Suppressor macrophage (primary cell): ENCODE data around the gene KHSRP.
"Not testable (repeated sequence)": the region's sequence is repeated elsewhere in the genome, so short reads cannot be mapped to it uniquely, and the experiment has no call there.

ENCODE experiments used
- DNase-seq, 4 experiments: peaks; one replicate each; pipeline ENCODE4 v3.0.0-alpha.2; 2020 to 2022

Gene KHSRP

DNA sequence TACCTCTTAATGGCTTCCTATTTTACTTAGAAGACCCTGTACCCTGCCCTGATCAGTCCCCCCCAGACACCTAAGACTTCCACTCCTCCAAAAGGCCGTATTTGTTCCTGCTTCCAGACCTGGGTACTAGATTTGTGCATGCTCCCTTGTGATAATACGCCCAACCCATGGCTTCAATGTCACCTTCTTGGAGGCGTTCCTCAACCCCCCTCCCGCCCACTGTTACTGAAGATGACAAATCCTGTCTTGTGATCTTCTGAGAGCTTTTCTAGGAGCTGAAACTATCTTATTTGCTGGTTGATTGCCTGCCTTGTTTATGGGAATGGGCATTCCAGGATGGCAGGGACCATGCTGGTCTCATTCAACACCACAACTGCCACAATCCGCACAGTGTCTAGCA, 25.6 kb upstream of the KHSRP start:
- DNase-seq: peak; percentile 12 to 55 (median 32)

DNA sequence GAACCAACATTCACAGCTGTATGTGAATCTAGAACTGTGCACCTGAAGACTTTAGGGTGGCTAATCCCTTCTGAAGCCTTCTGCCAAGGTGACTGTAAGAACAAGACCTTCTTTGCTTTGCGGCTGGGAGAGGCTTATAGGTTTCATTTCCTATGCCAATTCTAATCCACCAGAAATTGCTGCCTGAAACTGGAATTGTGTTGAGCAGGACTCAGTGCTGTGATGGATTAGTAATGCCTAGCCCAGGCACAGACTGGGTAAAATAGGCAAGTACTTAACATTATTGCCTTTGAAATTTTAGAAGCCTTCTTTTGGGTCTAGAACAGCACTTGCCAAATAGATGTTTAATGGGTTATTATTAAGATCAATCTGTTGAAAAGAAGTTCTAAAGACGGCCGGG, 23.4 kb upstream of the KHSRP start:
- DNase-seq: no peak

DNA sequence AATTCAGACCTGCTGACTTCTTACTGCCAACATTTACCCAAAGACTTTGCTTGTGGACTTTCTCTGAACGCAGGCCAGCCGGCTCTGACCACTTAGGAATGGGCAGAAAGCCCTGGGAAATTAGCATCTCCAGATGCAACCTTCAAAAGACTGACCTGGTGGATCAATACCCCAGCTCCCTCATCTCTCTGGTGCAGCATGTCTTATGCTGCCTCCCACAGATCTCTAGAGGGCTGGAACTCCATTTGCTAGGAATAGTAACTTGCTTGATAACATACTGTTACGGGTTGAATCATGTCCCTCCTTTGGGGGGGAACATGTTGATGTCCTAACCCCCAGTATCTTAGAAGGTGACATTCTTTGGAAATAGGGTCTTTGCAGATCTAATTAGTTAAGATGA, 21.8 kb upstream of the KHSRP start:
- DNase-seq: no peak

DNA sequence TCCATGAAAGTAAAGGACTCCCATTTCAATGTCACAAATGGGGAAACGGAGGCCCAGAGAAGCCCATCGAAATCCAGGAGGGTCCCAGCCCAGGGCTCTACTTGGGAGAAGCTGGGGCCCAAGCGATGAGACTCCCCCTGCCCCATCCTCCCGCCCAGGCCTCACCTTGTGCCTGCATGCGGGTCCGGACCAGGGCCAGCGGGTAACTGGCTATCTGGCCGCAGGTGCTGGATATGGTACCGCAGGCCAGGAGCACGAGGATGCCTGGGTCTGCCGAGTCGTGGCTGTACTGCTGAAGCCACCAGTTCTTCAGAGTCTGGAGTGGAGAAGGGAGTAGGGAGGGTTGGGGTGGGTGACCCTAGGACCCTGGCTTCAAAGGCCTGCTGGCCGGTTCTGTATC, 19.4 kb upstream of the KHSRP start:
- DNase-seq: no peak

DNA sequence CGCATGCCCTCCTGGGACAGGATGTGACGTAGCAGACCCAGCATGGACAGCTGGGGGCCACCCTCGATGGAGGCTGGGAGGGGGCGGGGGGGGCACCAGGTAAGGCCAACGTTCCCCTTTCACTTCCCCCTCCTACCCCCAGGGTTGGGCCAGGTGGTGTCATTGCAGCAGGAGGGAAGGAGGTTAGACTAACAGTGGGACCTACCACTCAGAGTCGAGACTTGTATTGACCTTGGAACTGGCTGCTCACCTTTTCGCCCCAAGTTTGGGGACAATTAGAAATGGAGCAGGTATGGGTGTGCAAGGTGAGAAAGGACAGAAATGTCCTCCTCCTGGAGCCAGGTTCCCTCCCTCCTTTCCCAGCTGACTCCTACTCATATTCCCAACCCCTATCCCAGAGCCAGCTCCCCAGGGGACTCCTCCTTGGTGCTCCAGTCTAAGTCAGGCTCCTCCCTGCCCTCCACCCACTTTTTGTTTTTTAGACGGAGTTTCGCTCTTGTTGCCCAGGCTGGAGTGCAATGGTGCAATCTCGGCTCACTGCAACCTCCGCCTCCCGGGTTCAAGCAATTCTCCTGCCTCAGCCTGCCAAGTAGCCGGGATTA, 17.6 kb upstream of the KHSRP start:
- no peak for DNase-seq

DNA sequence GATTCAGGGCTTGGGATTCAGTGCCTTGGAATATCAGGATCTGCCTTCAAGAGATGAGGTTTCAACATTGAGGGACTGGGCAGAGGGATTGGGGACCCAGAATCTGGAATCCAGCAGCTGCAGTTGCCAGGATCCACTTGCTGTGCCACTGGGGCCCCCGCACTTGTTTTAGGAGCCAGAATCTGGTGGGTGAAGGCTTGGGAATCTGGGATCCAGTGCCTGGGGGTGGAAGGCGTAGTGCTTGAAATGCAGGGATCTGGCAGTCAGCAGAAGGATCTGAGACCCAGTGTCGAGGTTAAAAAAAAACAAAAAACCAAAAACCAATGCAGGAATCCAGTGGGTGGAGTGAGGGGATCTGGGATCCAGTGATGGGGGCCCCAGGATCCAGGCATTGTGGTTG, 16.3 kb upstream of the KHSRP start:
- DNase-seq: no peak

DNA sequence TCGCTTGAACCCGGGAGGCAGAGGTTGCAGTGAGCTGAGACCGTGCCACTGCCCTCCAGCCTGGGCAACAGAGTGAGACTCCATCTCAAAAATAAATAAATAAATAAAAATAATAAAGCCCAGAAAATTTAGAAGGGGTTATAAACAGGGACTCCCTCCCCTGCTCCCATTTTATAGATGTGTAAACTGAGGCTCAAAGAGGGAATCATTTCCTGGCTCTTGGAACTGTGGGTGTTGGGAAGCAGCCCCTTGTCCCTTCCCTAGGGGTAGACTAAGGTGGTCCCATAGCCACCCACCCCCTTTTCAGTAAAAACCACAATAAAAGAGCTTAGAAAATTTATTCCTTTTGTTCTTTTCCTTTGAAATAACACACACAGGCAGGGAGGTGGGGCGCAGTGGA, 15.1 kb upstream of the KHSRP start:
- DNase-seq: no peak

DNA sequence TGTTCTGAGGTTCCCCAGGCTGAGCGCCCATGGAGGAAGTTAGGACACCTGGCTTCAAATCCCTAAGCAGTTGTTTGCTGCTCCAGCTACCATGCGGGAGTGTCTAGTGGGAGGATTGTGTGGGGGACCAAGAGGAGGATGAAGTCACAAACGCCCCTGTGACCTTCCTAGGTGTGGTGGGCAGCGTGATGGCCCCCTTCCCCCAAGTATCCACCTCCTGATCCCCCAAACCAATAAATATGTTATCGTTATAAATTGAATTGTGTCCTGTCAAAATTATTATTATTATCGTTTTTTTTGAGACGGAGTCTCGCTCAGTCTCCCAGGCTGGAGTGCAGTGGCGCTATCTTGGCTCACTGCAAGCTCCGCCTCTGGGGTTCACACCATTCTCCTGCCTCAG, 9.1 kb upstream of the KHSRP start, which contains the start of gene SLC25A41:
SLC25A41 (minus strand) TSS at position 101 of the 400 bp plus-strand sequence; CDS start at position 31, 70 bp downstream.
- no peak for DNase-seq

DNA sequence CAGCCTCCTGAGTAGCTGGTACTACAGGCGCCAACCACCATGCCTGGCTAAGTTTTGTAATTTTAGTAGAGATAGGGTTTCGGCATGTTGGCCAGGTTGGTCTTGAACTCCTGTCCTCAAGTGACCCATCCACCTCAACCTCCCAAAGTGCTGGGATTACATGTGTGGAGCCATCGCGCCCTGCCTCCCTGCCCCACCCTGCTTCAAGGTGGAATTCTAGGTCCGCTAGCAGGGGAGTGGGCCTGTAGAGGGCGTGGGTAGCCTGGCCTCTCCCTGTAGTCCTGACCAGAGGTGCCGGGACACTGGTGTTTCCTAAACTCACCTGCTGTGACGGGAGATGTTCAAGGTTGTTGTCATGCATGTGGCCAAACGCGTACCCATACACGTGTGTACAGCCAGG, 8.6 kb upstream of the KHSRP start:
- DNase-seq: no peak

DNA sequence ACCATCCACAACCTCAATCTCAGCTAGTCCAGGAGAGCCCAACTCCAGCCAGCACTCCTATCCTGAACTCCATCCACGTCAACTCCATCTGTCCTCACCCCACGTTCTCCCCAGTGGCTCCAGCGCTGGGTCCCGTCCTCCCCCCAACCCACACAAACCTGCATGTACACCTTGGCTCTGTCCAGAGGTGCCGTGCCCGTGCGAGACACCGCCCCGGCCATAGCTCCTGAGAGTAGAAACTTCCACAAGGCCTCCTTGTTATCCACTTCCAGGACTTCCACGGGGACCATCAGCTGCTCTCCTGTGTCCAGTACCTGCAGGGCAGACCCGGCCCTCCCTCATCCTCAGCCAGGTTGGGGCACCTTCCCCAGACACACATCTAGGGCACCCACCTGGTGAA, 7.3 kb upstream of the KHSRP start:
- no peak for DNase-seq

DNA sequence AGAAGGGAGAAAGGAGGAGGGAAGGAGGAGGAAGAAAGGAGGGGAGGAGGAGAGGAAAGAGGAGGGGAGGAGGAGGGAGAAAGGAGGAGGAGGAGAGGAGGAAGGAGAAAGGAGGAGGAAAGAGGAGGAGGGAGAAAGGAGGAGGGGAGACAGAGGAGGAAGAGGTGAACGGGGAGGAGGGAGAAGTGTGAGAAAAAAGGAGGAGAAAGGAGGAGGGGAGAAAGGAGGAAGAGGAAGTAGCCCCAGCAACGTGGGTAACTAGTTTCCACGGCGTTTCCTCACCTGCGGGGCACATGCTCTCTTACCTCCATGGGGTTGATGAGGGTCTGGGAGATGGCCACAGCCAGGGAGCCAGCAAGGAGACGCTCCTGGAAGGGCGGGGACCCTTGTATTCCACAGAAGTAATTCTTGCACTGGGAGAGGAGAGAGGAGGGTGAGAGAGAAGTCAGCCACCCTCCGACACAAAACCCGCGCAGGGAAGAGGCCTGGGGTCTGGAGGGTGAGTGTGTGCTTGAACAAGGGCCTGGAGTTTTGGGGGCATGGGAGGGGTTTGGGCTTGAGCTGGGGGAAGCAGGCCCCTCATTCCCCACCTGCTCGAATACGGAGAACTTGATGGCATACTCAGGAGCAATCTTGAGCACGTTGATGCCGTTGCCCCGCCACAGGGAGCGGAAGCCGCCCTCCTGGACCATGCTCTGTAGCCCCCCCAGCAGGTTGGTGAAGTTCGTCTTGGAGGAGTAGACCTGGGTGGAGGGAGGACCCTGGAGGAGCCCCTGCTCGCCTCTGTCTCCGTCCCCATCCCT, 5.0 kb upstream of the KHSRP start:
- no peak for DNase-seq

DNA sequence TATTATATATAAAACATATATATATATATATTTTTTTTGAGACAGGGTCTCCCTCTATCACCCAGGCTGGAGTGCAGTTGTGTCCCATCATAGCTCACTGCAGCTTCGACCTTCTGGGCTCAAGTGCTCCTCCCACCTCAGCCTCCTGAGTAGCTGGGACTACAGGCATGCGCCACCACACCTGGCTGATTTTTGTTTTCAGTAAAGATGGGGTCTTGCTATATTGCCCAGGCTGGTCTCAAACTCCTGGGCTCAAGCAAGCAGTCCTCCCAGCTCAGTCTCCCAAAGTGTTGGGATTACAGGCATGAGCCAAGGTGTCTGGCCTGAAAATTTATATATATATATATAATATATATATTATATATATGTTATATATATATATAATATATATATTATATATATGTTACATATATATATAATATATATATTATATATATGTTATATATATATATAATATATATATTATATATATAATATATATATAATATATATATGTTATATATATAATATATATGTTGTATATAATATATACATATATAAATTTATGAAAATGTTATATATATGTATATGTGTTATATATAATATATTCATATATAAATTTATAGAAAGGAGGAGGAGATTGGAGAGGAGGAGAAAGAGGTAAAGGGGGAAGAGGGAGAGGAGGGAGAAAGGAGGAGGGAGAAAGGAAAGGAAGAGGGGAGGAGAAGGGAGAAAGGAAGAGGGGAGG, 4.2 kb upstream of the KHSRP start:
- not testable (repeated sequence) for DNase-seq

DNA sequence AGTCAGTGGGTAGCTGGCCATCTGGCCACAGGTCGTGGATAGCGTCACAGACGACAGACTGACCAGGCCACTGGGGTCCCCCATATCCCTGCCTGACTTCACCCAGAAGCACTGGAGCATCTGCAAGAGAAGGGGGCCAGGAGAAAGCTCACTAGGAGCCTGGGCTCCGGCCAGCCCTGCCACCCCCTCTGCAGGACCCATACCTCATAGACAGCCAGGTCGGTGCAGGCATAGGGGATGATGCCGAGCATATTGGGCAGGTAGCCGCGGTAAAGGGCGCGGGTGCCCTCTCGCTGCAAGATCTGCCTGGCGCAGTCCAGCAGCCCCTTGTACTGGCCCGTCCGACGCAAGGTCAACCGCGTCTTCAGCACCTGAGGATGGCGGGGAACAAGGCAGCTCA, 2.5 kb upstream of the KHSRP start:
- no peak for DNase-seq

DNA sequence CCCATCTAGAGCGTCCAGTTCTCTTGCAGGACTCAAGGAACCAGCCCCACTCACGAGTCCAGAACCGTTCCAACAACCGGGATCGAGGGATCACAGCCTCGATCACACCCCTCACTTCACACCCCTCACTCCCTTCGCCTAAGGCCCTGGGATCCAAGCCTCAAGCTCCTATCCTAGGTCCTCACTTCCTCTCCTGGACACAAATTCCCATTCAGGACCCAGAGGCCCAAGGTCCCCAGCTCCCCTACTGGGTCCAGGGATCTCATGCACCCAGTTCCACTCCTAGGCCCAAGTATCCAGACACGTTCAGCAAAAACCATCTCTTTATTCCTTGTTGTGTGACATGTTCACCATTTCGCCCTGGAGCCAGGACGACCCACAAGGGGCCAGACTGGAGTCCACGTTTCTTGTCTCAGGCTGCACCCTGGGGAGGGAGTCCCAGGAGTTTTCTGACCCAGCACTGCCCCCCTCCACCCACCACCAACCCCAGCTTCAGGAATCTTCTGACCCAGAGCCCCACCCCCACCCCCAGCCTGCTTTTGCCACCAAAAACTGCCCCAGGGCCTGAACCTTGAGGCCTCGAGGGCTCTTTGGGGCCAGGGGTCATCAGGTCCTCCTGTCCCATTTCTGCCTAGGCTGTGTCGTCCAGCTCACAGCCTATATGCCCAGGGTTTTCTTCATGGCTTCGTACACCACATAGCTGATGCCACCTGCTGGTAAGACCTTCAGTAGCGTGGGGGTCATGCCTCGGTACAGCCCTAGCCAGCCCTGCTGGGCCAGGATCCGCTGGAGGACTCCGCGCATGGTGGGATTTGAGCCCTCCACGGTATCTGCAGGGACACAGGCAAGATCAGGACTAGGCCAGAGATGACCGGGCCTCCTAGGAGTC, 1.4 kb upstream of the KHSRP start:
- DNase-seq: no peak

DNA sequence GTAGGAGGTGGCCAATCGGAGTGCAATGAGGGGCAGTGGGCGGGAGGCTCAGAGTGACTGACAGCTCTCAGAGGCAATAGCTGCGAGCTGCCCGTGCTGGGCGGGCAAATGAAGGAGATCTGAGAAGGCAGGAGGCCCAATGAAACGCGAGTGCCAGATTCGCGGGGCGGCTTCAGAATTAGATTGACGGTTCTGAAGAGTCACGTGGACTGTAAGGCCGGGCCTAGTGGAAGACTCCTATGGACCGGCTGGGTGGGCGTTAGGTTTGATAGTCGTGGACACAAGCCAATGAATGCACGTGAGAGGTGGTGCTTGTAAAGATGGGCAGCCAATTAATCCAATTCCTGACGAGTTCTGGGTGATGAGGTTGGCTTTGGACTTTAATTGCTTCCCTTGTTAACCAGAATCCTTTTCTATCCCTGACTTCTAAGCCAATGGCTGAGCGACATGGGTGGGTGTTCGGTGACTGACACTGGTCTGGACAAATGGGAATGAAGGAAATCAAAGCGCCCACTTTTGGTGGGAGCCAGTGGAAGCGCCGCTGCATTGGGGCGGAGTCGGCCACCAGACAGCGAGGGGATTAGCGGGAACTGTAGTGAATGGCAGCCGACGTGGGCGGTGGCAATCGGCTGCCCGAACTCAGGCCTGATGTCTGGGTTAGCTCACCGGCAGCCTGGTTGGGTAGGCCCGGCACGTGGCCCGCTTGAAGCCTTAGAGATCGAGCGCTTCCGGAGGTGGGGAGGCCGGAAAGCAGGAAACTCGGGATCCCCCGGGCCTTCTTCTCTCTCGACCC, 524 bp upstream of the KHSRP start:
- peak; percentile 100 for DNase-seq

DNA sequence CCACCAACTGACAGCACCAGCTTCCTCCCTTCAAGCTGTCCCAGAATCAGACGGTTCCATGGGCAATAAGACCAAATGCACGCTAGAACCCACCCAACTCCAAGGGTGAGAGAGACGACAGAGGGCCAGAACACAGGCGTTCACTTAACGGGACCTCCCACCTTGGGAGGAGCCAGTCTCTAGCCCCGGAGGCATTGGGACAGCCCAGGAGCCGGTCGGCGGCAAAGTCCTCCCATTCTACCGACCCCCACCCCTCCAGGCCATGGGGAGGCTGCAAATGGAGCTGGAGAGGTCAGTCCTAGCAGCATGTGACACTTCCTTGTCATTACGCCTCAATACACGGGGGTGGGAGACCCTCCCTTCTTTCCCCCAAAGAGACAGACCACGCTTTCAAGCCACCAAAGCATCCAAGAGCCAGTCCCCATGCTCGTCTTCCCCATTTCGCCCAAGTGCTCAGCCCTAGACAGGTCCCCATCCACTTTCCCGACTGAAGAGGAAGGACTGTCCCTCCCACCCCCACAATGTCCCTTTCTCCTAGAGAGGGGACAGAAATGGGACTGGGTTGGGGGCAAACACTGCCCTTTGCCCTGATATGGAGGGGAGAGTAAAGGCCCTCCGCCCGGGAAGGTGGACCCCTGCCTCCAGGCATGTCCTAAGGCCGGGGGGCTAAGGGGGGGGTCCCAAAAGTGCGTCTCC, 964 bp downstream of the KHSRP start:
- DNase-seq: peak; percentile 40 to 68 (median 66)

DNA sequence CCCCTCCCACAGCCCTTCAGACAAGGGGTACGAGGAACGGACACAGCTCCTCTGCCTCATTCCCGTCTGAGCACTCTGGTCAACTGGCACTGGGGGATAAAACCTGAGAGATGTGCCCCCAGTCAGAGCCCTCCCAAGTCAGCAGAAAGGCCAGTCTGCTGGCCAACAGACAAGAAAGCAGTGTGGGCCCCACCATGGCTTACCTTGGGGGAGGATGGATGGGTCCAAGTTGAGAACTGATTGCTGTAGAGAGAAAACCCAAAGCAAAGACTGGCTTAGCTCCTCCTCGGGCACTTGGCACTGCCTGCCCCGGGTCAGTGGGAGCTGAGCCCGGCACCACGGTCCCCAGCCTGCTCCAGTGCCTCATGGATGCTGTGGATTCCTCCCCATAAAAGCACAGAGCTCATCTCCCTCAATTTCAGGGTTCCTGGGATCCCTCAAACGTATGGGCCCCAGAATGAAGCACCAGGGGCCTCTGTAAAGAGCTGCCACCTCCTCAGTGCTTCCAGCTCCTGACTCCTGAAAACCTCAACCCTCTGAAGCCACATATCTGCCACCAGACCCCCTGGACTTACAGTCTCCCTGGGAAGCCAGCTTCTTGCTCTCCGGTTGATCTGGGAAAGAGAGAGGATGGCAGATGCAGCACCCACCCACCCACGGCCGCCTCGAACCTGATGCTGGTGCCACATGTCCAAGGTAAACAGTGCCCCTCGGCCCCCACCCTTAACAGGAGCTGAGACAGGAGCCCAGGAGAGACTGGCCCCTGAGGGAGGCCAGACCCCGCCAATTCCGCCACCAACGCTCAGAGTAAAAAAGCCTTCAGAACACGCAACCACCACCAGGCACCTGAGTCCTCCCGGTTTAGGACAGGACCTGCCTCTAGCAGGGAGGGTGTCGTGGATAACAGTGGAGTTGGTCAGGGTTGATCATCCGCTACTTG, 3.3 kb downstream of the KHSRP start:
- no peak for DNase-seq

DNA sequence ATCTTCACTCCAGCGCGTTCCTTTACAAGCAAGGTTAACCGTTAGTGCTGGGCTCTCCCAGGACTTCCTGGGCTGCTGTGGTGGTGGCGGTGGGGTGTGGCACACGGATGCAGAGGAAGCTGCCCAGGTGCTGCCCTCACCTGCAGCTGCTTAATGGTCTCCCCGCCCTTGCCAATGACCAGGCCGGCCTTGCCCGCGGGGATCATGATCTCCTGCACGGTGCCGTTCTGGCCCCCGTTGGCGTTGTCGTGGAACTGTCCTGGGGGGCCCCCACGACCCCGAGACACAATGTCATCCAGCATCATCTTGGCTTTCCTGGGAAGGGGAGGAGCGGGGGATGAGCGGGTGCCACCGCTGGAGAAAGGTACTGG, 6.1 kb downstream of the KHSRP start:
- DNase-seq: no peak

DNA sequence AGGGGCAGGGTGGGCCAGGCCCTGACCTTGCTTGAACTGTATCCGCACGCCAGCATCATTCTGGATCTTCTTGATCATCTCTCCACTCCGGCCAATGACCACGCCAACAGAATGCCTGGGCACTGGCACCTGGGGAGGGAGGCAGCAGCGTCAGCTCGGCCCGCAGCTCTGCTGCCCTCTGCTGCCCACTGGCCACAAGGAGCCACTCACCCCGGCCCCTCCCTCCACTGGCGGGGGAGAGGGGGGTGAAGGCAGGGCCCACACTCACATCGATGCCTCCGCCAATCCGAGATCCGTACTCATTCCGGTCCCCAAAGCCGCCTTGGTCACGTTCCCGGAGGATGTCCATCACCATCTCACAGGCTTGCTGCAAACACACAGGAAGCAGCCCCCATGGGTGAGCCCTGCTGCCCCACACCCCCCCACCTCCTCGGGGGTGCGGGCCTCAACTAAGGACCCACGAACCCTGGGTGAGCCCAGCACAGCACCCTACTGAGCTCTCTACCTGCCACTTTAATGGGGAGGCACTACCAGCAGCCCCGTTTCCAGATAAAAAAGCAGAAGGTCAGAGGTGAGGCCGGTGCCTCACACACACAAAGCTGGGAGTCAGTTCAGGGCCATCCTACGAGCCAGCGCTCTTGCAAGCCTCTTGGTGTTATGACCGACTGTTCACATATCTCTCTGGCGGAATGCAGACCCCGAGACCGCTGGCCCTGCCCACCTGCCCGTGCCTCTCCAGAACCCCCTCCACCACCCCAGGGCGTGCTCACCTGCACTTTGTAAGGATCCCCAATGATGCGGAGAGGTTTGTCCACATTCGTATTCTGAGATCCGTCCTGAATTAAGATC, 6.7 kb downstream of the KHSRP start:
- peak in 1 of 4 experiments; percentile 29 for DNase-seq
